H9 (cell line): Measurements from ENCODE around the gene DSE. TPM values are rescaled to one million over a fixed set of nuclear protein-coding genes. Genes with fewer than 3 reads are reported as not detected.

Experiments used
- DNase-seq: peaks from one replicate; pipeline ENCODE4 v3.0.0-alpha.2; 2017
- H2AFZ ChIP-seq: one replicate; pipeline ENCODE4 v1.6.1; 2013; ENCODE audit warnings: mild to moderate bottlenecking, low read length, control low read depth, moderate library complexity
- H2AK5ac ChIP-seq: 2 replicates; pipeline ENCODE4 v1.6.1; 2013; ENCODE audit warnings: low read length, control low read depth, mixed read lengths; ENCODE audit not compliant: insufficient read length
- H2BK120ac ChIP-seq: one replicate; pipeline ENCODE4 v1.6.1; 2013; ENCODE audit warnings: low read depth, mild to moderate bottlenecking, low read length, control low read depth, inconsistent platforms; ENCODE audit not compliant: poor library complexity, severe bottlenecking
- H2BK12ac ChIP-seq: 2 replicates; pipeline ENCODE4 v1.6.1; 2013; ENCODE audit warnings: low read length, control low read depth, mixed read lengths, low read depth; ENCODE audit not compliant: insufficient read length
- H2BK15ac ChIP-seq: 2 replicates; pipeline ENCODE4 v1.6.1; 2013; ENCODE audit warnings: low read depth, low read length, control low read depth
- H2BK20ac ChIP-seq: one replicate; pipeline ENCODE4 v1.6.1; 2013; ENCODE audit warnings: low read depth, mild to moderate bottlenecking, low read length, control low read depth, inconsistent platforms; ENCODE audit not compliant: poor library complexity, severe bottlenecking
- H2BK5ac ChIP-seq: 2 replicates; pipeline ENCODE4 v1.6.1; 2013; ENCODE audit warnings: low read length, control low read depth, mixed read lengths; ENCODE audit not compliant: insufficient read length
- H3K14ac ChIP-seq: 2 replicates; pipeline ENCODE4 v1.6.1; 2013; ENCODE audit warnings: low read length, control low read depth; ENCODE audit not compliant: insufficient read depth
- H3K18ac ChIP-seq: 2 replicates; pipeline ENCODE4 v1.6.1; 2013; ENCODE audit warnings: low read depth, mild to moderate bottlenecking, mixed read lengths, low read length, control low read depth; ENCODE audit not compliant: insufficient read length
- H3K23ac ChIP-seq: 2 replicates; pipeline ENCODE4 v1.6.1; 2013; ENCODE audit warnings: low read length, control low read depth, mixed read lengths, low read depth; ENCODE audit not compliant: insufficient read length
- H3K23me2 ChIP-seq: 2 replicates; pipeline ENCODE4 v1.6.1; 2013; ENCODE audit warnings: low read depth, mild to moderate bottlenecking, mixed read lengths, low read length, control low read depth; ENCODE audit not compliant: insufficient read length, poor library complexity, severe bottlenecking
- H3K27ac ChIP-seq: 2 replicates; pipeline ENCODE4 v1.5.1; 2013; ENCODE audit warnings: low read length, control low read depth, mixed read lengths, low read depth; ENCODE audit not compliant: insufficient read length
- H3K27me3 ChIP-seq: 2 replicates; pipeline ENCODE4 v1.6.1; 2013; ENCODE audit warnings: low read length, control low read depth, inconsistent platforms; ENCODE audit not compliant: insufficient read depth
- H3K4ac ChIP-seq: 2 replicates; pipeline ENCODE4 v1.6.1; 2013; ENCODE audit warnings: low read depth, mild to moderate bottlenecking, control low read depth, inconsistent platforms, low read length, moderate library complexity
- H3K4me1 ChIP-seq: 2 replicates; pipeline ENCODE4 v1.6.1; 2013; ENCODE audit warnings: low read length, control low read depth, inconsistent platforms; ENCODE audit not compliant: insufficient read depth
- H3K4me2 ChIP-seq: 2 replicates; pipeline ENCODE4 v1.6.1; 2013; ENCODE audit warnings: low read length, control low read depth, mixed read lengths; ENCODE audit not compliant: insufficient read length, insufficient read depth
- H3K56ac ChIP-seq: 2 replicates; pipeline ENCODE4 v1.6.1; 2013; ENCODE audit warnings: low read depth, mild to moderate bottlenecking, mixed read lengths, low read length, control low read depth; ENCODE audit not compliant: insufficient read length
- H3K79me1 ChIP-seq: 2 replicates; pipeline ENCODE4 v1.6.1; 2013; ENCODE audit warnings: low read depth, mild to moderate bottlenecking, moderate library complexity, low read length, control low read depth, inconsistent platforms; ENCODE audit not compliant: insufficient read depth, poor library complexity, severe bottlenecking
- H3K79me2 ChIP-seq: 2 replicates; pipeline ENCODE4 v1.6.1; 2013; ENCODE audit warnings: low read length, control low read depth, inconsistent platforms; ENCODE audit not compliant: insufficient read depth
- H3K9ac ChIP-seq: 2 replicates; pipeline ENCODE4 v1.6.1; 2013; ENCODE audit warnings: low read length, control low read depth, mixed read lengths; ENCODE audit not compliant: insufficient read length; ENCODE audit errors: extremely low read depth
- H3K9me3 ChIP-seq: one replicate; pipeline ENCODE4 v1.6.1; 2013; ENCODE audit warnings: low read depth, low read length, inconsistent platforms; ENCODE audit not compliant: control insufficient read depth
- H3T11ph ChIP-seq: one replicate; pipeline ENCODE4 v1.6.1; 2013; ENCODE audit warnings: mild to moderate bottlenecking, low read length, control low read depth, inconsistent platforms
- H4K20me1 ChIP-seq: one replicate; pipeline ENCODE4 v1.6.1; 2013; ENCODE audit not compliant: control insufficient read depth, insufficient read length, insufficient read depth
- H4K5ac ChIP-seq: 2 replicates; pipeline ENCODE4 v1.6.1; 2013; ENCODE audit warnings: low read depth, mild to moderate bottlenecking, mixed read lengths, low read length, control low read depth; ENCODE audit not compliant: insufficient read length
- H4K8ac ChIP-seq: replicated peaks from 2 replicates; pipeline ENCODE4 v1.6.1; 2013; ENCODE audit warnings: low read length, control low read depth, mixed read lengths, low read depth; ENCODE audit not compliant: insufficient read length
- H4K91ac ChIP-seq: 2 replicates; pipeline ENCODE4 v1.6.1; 2013; ENCODE audit warnings: low read depth, mild to moderate bottlenecking, moderate library complexity, mixed read lengths, low read length, control low read depth; ENCODE audit not compliant: insufficient read length
- H3K27ac Mint-ChIP-seq, 3 experiments: 2 replicates in 2 of 3; 3 replicates in 1 of 3; pipeline ENCODE4 v1.8.0; 2020 to 2021; ENCODE audit warnings: mixed read lengths in 3 of 3, mild to moderate bottlenecking in 1 of 3, moderate library complexity in 1 of 3
- H3K27me3 Mint-ChIP-seq: 2 replicates; pipeline ENCODE4 v1.8.0; 2021; ENCODE audit warnings: low read depth, mild to moderate bottlenecking, moderate library complexity, mixed read lengths
- H3K36me3 Mint-ChIP-seq, 3 experiments: 2 replicates in 2 of 3; 3 replicates in 1 of 3; pipeline ENCODE4 v1.8.0; 2020 to 2021; ENCODE audit warnings: low read depth in 3 of 3, mixed read lengths in 3 of 3; ENCODE audit not compliant: insufficient read depth in 1 of 3
- H3K4me1 Mint-ChIP-seq, 2 experiments: 2 replicates each; pipeline ENCODE4 v1.8.0; 2020; ENCODE audit warnings: mixed read lengths in 2 of 2
- H3K4me3 Mint-ChIP-seq, 2 experiments: 2 replicates in 1 of 2; 3 replicates in 1 of 2; pipeline ENCODE4 v1.8.0; 2020 to 2021; ENCODE audit warnings: mild to moderate bottlenecking in 2 of 2, mixed read lengths in 2 of 2, moderate library complexity in 1 of 2
- H3K9me3 Mint-ChIP-seq, 2 experiments: 2 replicates in 1 of 2; 3 replicates in 1 of 2; pipeline ENCODE4 v1.8.0; 2020; ENCODE audit warnings: mild to moderate bottlenecking in 2 of 2, mixed read lengths in 2 of 2, moderate library complexity in 1 of 2
- WGBS: extraction: QIAGEN DNeasy Blood & Tissue Kit; methylation state at CpG from one replicate; pipeline ENCODE4 v1.1.7; 2013; ENCODE audit warnings: missing lambda C conversion rate, low lambda C conversion rate, mixed read lengths; ENCODE audit not compliant: insufficient read length; ENCODE audit errors: extremely low coverage; 5-methylcytosine and 5-hydroxymethylcytosine counted together
- total RNA-seq: library from RNA; stranded (reverse); gene quantifications from 2 replicates; pipeline ENCODE4 v1.2.1, GENCODE V29; 2021
- TF ChIP-seq, protein P1 (sequence below): fragments of 200-600 bp; sonication (generic); conservative IDR thresholded peaks from 3 replicates; pipeline ENCODE4 v1.8.0; 2021; ENCODE audit warnings: antibody characterized with exemption, mild to moderate bottlenecking

Gene DSE
- total RNA-seq, 1 experiment from 2014 or later: 45.6 TPM

DNA sequence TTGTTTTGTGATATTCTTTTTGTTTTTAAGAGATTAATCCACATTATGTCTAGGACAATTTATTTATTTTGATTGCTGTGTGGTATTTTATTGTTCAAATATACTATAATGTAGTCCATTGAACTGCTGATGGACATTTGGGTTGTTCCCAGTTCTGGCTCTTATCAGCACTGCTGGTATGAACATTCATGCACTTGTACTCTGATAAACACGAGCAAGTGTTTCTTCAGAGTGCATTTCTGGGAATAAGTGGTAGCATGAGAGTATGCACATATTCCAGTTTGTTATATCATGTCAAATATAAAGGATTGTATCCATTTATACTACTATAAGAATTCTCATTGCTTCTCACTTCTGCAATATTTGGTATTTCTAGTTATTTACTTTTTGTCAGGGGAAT is 97.5 kb downstream of the DSE start:
- H2BK5ac ChIP-seq: no peak overlapping the region
- no peak overlapping the region for H3K27ac Mint-ChIP-seq

More for the DNA sequence above, 97.5 kb downstream of the DSE start:
- H3K9me3 ChIP-seq: no peaks in the 10 kb centered on the region
- H3K4me1 Mint-ChIP-seq: peaks cover 9 to 15% of the 10 kb centered on the region in 2 experiments
- no peaks in the 10 kb centered on the region for H3K36me3 Mint-ChIP-seq
- TF ChIP-seq, protein P1, sequence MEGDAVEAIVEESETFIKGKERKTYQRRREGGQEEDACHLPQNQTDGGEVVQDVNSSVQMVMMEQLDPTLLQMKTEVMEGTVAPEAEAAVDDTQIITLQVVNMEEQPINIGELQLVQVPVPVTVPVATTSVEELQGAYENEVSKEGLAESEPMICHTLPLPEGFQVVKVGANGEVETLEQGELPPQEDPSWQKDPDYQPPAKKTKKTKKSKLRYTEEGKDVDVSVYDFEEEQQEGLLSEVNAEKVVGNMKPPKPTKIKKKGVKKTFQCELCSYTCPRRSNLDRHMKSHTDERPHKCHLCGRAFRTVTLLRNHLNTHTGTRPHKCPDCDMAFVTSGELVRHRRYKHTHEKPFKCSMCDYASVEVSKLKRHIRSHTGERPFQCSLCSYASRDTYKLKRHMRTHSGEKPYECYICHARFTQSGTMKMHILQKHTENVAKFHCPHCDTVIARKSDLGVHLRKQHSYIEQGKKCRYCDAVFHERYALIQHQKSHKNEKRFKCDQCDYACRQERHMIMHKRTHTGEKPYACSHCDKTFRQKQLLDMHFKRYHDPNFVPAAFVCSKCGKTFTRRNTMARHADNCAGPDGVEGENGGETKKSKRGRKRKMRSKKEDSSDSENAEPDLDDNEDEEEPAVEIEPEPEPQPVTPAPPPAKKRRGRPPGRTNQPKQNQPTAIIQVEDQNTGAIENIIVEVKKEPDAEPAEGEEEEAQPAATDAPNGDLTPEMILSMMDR: no peak
- H3K79me2 ChIP-seq: no peaks in the 10 kb centered on the region
- no peak overlapping the region for H4K8ac ChIP-seq
- no peak overlapping the region for H4K5ac ChIP-seq
- H3K23ac ChIP-seq: no peak overlapping the region
- H3K4me3 Mint-ChIP-seq: no peak overlapping the region
- no peak overlapping the region for H2AFZ ChIP-seq
- H3K18ac ChIP-seq: no peak overlapping the region
- no peak overlapping the region for H2BK12ac ChIP-seq
- no CpG with 5 or more reads among the region's 1 CpG for WGBS
- H2AK5ac ChIP-seq: no peak overlapping the region
- H3K23me2 ChIP-seq: no peaks in the 10 kb centered on the region
- H2BK120ac ChIP-seq: no peak overlapping the region
- no peak overlapping the region for H2BK15ac ChIP-seq
- H3K4me2 ChIP-seq: no peak overlapping the region
- H3K27ac ChIP-seq: no peak overlapping the region
- H3K4ac ChIP-seq: no peak overlapping the region
- no peaks in the 10 kb centered on the region for H3K79me1 ChIP-seq
- H3K4me1 ChIP-seq: peaks cover 2% of the 10 kb centered on the region; the same call in 1 of the 2 replicates
- no peak overlapping the region for H3K14ac ChIP-seq
- no peak overlapping the region for H3T11ph ChIP-seq
- H3K9me3 Mint-ChIP-seq: no peaks in the 10 kb centered on the region
- no peak overlapping the region for H2BK20ac ChIP-seq
- H3K56ac ChIP-seq: no peak overlapping the region
- no peaks in the 10 kb centered on the region for H4K20me1 ChIP-seq
- DNase-seq: no peak
- no peaks in the 10 kb centered on the region for H3K27me3 ChIP-seq
- H4K91ac ChIP-seq: no peak overlapping the region
- H3K9ac ChIP-seq: no peak overlapping the region
- H3K27me3 Mint-ChIP-seq: peaks cover 7% of the 10 kb centered on the region
